ENCODE data around the gene SCMH1.
"Not testable (repeated sequence)": the region's sequence is repeated elsewhere in the genome, so short reads cannot be mapped to it uniquely, and the experiment has no call there.

Gene SCMH1

GRCh38 chr1:41251120-41251519 lies 9.0 kb upstream of the SCMH1 start:
- not testable (repeated sequence) for H3K4me3 ChIP-seq (ENCODE audit: low read depth, low read length)

GRCh38 chr1:41249319-41249718 lies 7.2 kb upstream of the SCMH1 start:
- H3K4me3 ChIP-seq (ENCODE audit: low read depth, low read length) = no peak overlapping the region

- H3K4me3 ChIP-seq (ENCODE audit: low read depth, low read length) = no peak overlapping the region
Measured at GRCh38 chr1:41246568-41246967, 4.5 kb upstream of the SCMH1 start.

- H3K4me3 ChIP-seq (ENCODE audit: low read depth, low read length) = no peak overlapping the region
Measured at GRCh38 chr1:41245659-41246058, 3.6 kb upstream of the SCMH1 start.

GRCh38 chr1:41243079-41243385 lies 926 bp upstream of the SCMH1 start:
- H3K4me3 ChIP-seq (ENCODE audit: low read depth, low read length) = no peak overlapping the region

GRCh38 chr1:41242342-41243078 lies 404 bp upstream of the SCMH1 start:
- H3K4me3 ChIP-seq (ENCODE audit: low read depth, low read length) = peak overlapping the region; percentile 59

GRCh38 chr1:41241354-41241748 lies 755 bp downstream of the SCMH1 start:
- peak overlapping the region; percentile 47 for H3K4me3 ChIP-seq (ENCODE audit: low read depth, low read length)

GRCh38 chr1:41240781-41241353 lies 1.2 kb downstream of the SCMH1 start:
- peak overlapping the region; percentile 47 for H3K4me3 ChIP-seq (ENCODE audit: low read depth, low read length)

GRCh38 chr1:41239988-41240610 lies 2.0 kb downstream of the SCMH1 start:
- no peak overlapping the region for H3K4me3 ChIP-seq (ENCODE audit: low read depth, low read length)

- no peak overlapping the region for H3K4me3 ChIP-seq (ENCODE audit: low read depth, low read length)
Measured at GRCh38 chr1:41238311-41238988, 3.7 kb downstream of the SCMH1 start.

GRCh38 chr1:41236781-41237180 lies 5.3 kb downstream of the SCMH1 start:
- H3K4me3 ChIP-seq (ENCODE audit: low read depth, low read length) = no peak overlapping the region

- H3K4me3 ChIP-seq (ENCODE audit: low read depth, low read length) = no peak overlapping the region
Measured at GRCh38 chr1:41235893-41236292, 6.2 kb downstream of the SCMH1 start.

GRCh38 chr1:41233708-41234107 lies 8.4 kb downstream of the SCMH1 start:
- H3K4me3 ChIP-seq (ENCODE audit: low read depth, low read length) = no peak overlapping the region

GRCh38 chr1:41232305-41232704 lies 9.8 kb downstream of the SCMH1 start:
- H3K4me3 ChIP-seq (ENCODE audit: low read depth, low read length) = no peak overlapping the region

GRCh38 chr1:41230656-41231055 lies 11.4 kb downstream of the SCMH1 start:
- H3K4me3 ChIP-seq (ENCODE audit: low read depth, low read length) = no peak overlapping the region

- not testable (repeated sequence) for H3K4me3 ChIP-seq (ENCODE audit: low read depth, low read length)
Measured at GRCh38 chr1:41229219-41229618, 12.9 kb downstream of the SCMH1 start.

GRCh38 chr1:41226815-41227434 lies 15.2 kb downstream of the SCMH1 start:
- no peak overlapping the region for H3K4me3 ChIP-seq (ENCODE audit: low read depth, low read length)

- no peak overlapping the region for H3K4me3 ChIP-seq (ENCODE audit: low read depth, low read length)
Measured at GRCh38 chr1:41225495-41225894, 16.6 kb downstream of the SCMH1 start.

- H3K4me3 ChIP-seq (ENCODE audit: low read depth, low read length) = no peak overlapping the region
Measured at GRCh38 chr1:41222496-41222895, 19.6 kb downstream of the SCMH1 start.

GRCh38 chr1:41221995-41222394 lies 20.1 kb downstream of the SCMH1 start:
- H3K4me3 ChIP-seq (ENCODE audit: low read depth, low read length) = no peak overlapping the region

GRCh38 chr1:41218152-41218551 lies 24.0 kb downstream of the SCMH1 start:
- no peak overlapping the region for H3K4me3 ChIP-seq (ENCODE audit: low read depth, low read length)

GRCh38 chr1:41217441-41217840 lies 24.7 kb downstream of the SCMH1 start:
- no peak overlapping the region for H3K4me3 ChIP-seq (ENCODE audit: low read depth, low read length)
